ENCODE data around the gene TBC1D1.

TBC1D1 gene

GRCh38 chr4:38107818-38108217, 216.9 kb downstream of the TBC1D1 start:
- DNase-seq = no peak

GRCh38 chr4:38109370-38109769, 218.5 kb downstream of the TBC1D1 start:
- DNase-seq = no peak

- no peak for DNase-seq
These were observed 219.0 kb downstream of the TBC1D1 start for GRCh38 chr4:38109896-38110295.

GRCh38 chr4:38111024-38111423, 220.1 kb downstream of the TBC1D1 start:
- DNase-seq = no peak

- no peak for DNase-seq
These were observed 220.8 kb downstream of the TBC1D1 start for GRCh38 chr4:38111717-38112116.

GRCh38 chr4:38113132-38113531, 222.2 kb downstream of the TBC1D1 start:
- DNase-seq = no peak

GRCh38 chr4:38113551-38113950, 222.7 kb downstream of the TBC1D1 start:
- DNase-seq = no peak

- no peak for DNase-seq
These were observed 223.7 kb downstream of the TBC1D1 start for GRCh38 chr4:38114386-38115150.

GRCh38 chr4:38115601-38116000, 224.7 kb downstream of the TBC1D1 start:
- DNase-seq = no peak

GRCh38 chr4:38117591-38117990, 226.7 kb downstream of the TBC1D1 start:
- no peak for DNase-seq

- DNase-seq = no peak
These were observed 228.9 kb downstream of the TBC1D1 start for GRCh38 chr4:38119668-38120385.

GRCh38 chr4:38120772-38121171, 229.9 kb downstream of the TBC1D1 start:
- DNase-seq = no peak

- DNase-seq = no peak
These were observed 231.2 kb downstream of the TBC1D1 start for GRCh38 chr4:38122060-38122459.

- no peak for DNase-seq
These were observed 232.7 kb downstream of the TBC1D1 start for GRCh38 chr4:38123555-38123954.

GRCh38 chr4:38124961-38125360, 234.1 kb downstream of the TBC1D1 start:
- no peak for DNase-seq

GRCh38 chr4:38125816-38126215, 234.9 kb downstream of the TBC1D1 start:
- no peak for DNase-seq

- no peak for DNase-seq
These were observed 237.9 kb downstream of the TBC1D1 start for GRCh38 chr4:38128478-38129459.

- no peak for DNase-seq
These were observed 238.8 kb downstream of the TBC1D1 start for GRCh38 chr4:38129460-38130227.

GRCh38 chr4:38130884-38131283, 240.0 kb downstream of the TBC1D1 start:
- no peak for DNase-seq

GRCh38 chr4:38131371-38132091, 240.6 kb downstream of the TBC1D1 start:
- DNase-seq = no peak

GRCh38 chr4:38132107-38132673, 241.3 kb downstream of the TBC1D1 start:
- DNase-seq = no peak
